Ishikawa (cell line): Measurements from ENCODE around the gene MRTFB.

Source experiments
- CEBPB ChIP-seq: IDR thresholded peaks from 2 replicates; pipeline ENCODE4 v1.6.1; 2012
- CREB1 ChIP-seq: IDR thresholded peaks from 2 replicates; pipeline ENCODE4 v1.6.1; 2012; ENCODE audit warnings: low read depth
- EGR1 ChIP-seq: IDR thresholded peaks from 2 replicates; pipeline ENCODE4 v1.6.1; 2012
- EP300 ChIP-seq: IDR thresholded peaks from 2 replicates; pipeline ENCODE4 v1.6.1; 2012; ENCODE audit warnings: borderline replicate concordance
- FOXM1 ChIP-seq: IDR thresholded peaks from 2 replicates; pipeline ENCODE4 v1.6.1; 2012; ENCODE audit warnings: low read depth, borderline replicate concordance
- NFIC ChIP-seq: IDR thresholded peaks from 2 replicates; pipeline ENCODE4 v1.6.1; 2012
- RAD21 ChIP-seq: IDR thresholded peaks from 2 replicates; pipeline ENCODE4 v1.6.1; 2012; ENCODE audit warnings: low read depth
- TAF1 ChIP-seq: IDR thresholded peaks from 2 replicates; pipeline ENCODE4 v1.6.1; 2012; ENCODE audit warnings: low read depth, mild to moderate bottlenecking
- TCF12 ChIP-seq: IDR thresholded peaks from 2 replicates; pipeline ENCODE4 v1.6.1; 2012; ENCODE audit warnings: low read depth
- TEAD4 ChIP-seq: IDR thresholded peaks from 2 replicates; pipeline ENCODE4 v1.6.1; 2012
- YY1 ChIP-seq: IDR thresholded peaks from 2 replicates; pipeline ENCODE4 v1.6.1; 2012; ENCODE audit warnings: low read depth
- ZBTB7A ChIP-seq: IDR thresholded peaks from 2 replicates; pipeline ENCODE4 v1.6.1; 2012; ENCODE audit warnings: low read depth
- TF ChIP-seq, protein P1 (sequence below): IDR thresholded peaks from 2 replicates; pipeline ENCODE4 v1.6.1; 2012; ENCODE audit warnings: low read depth, mild to moderate bottlenecking
- TF ChIP-seq, protein P2 (sequence below): IDR thresholded peaks from 2 replicates; pipeline ENCODE4 v1.6.1; 2012
- TF ChIP-seq, protein P3 (sequence below): IDR thresholded peaks from 2 replicates; pipeline ENCODE4 v1.6.1; 2012

Gene MRTFB

DNA sequence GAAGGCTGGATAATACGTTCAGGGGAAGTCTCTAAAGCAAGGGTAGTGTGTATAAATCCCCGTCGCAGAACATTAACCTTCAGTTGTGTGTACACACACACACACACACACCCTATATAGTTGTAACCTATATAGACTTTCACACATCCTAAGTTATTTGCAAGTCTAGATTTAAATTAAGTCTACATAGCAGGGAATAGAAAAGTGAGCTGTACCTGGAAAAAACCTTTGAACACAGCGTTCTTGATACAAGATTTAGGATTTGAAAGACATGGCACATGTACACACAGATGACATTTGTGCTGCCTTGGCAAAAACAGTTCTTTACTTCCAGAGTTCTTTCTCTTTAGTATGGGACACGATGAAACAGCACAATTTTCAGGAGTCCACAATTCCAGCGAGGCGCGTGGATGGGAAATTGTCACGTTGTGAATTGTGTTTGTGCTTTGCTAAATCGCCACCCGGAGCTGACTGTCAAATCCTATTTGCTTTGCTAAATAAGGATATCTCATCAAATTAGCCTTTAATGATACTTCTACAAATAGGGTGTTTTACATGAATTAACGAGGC, 233.9 kb downstream of the MRTFB start:
- TF ChIP-seq RAD21 (no peak), TAF1 (no peak), ZBTB7A (no peak), CEBPB (no peak)
- TF ChIP-seq, protein P1, sequence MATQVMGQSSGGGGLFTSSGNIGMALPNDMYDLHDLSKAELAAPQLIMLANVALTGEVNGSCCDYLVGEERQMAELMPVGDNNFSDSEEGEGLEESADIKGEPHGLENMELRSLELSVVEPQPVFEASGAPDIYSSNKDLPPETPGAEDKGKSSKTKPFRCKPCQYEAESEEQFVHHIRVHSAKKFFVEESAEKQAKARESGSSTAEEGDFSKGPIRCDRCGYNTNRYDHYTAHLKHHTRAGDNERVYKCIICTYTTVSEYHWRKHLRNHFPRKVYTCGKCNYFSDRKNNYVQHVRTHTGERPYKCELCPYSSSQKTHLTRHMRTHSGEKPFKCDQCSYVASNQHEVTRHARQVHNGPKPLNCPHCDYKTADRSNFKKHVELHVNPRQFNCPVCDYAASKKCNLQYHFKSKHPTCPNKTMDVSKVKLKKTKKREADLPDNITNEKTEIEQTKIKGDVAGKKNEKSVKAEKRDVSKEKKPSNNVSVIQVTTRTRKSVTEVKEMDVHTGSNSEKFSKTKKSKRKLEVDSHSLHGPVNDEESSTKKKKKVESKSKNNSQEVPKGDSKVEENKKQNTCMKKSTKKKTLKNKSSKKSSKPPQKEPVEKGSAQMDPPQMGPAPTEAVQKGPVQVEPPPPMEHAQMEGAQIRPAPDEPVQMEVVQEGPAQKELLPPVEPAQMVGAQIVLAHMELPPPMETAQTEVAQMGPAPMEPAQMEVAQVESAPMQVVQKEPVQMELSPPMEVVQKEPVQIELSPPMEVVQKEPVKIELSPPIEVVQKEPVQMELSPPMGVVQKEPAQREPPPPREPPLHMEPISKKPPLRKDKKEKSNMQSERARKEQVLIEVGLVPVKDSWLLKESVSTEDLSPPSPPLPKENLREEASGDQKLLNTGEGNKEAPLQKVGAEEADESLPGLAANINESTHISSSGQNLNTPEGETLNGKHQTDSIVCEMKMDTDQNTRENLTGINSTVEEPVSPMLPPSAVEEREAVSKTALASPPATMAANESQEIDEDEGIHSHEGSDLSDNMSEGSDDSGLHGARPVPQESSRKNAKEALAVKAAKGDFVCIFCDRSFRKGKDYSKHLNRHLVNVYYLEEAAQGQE = no peak

DNA sequence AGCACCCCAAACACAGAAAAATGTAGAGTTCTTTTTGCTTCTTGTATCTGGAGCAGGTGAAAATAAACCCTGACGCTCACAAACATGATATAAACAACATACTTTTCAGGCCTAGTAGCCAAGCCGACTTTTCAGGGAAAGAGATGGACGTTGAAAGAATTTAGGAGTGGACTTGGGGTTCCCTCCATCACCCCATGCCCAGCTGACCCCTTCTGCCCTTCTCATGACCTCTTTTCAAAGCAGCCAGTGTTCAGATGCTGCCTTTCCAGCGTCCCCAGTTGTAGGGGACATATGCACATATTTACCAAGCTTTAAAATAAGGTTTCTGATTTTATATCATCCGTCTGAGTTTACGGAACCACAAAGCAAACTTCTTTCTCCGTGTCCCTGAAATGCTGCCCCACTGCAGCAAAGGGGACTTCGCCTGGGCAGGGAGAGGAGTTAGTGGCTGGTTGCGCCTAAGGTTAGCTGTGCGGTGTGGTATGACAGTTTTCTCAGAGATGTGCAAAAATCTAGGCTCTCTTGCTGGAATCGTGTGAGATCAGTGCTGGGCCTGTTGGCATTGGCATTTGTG, 235.5 kb downstream of the MRTFB start:
- TF ChIP-seq CREB1 (no peak), ZBTB7A (no peak), FOXM1 (no peak), TEAD4 (no peak)
- TF ChIP-seq, protein P2, sequence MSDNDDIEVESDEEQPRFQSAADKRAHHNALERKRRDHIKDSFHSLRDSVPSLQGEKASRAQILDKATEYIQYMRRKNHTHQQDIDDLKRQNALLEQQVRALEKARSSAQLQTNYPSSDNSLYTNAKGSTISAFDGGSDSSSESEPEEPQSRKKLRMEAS = no peak
- TF ChIP-seq, protein P1 = no peak

DNA sequence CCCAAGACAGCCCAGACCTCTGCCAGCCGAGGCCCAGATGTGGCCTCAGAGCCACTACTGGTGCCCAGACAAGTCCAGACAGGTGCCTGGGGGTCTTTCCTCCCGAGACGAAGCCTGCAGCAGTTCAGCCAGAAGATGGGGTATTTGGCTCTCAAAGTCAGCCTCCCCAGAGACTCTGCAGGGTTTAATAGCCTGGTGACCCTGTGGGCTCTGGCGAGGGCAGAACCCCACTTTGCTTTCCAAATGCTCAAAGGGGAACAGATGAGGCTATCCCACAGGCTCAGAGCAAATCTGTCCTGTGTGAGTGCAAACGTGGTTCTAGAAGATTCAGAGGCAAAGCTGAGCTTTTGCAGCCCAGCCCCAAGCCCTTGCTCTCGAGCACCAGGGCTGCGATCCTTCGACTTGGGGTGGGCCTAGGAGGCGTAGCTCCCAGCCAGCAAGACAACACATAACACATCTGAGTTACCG, 236.0 kb downstream of the MRTFB start:
- TF ChIP-seq FOXM1 (no peak), RAD21 (no peak), TCF12 (no peak), TEAD4 (no peak), YY1 (no peak), NFIC (no peak), ZBTB7A (no peak), CEBPB (no peak), EP300 (no peak), CREB1 (no peak), TAF1 (no peak), EGR1 (no peak)
- TF ChIP-seq, protein P3, sequence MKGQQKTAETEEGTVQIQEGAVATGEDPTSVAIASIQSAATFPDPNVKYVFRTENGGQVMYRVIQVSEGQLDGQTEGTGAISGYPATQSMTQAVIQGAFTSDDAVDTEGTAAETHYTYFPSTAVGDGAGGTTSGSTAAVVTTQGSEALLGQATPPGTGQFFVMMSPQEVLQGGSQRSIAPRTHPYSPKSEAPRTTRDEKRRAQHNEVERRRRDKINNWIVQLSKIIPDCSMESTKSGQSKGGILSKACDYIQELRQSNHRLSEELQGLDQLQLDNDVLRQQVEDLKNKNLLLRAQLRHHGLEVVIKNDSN = no peak
- TF ChIP-seq, protein P1 = no peak
- TF ChIP-seq, protein P2 = no peak

DNA sequence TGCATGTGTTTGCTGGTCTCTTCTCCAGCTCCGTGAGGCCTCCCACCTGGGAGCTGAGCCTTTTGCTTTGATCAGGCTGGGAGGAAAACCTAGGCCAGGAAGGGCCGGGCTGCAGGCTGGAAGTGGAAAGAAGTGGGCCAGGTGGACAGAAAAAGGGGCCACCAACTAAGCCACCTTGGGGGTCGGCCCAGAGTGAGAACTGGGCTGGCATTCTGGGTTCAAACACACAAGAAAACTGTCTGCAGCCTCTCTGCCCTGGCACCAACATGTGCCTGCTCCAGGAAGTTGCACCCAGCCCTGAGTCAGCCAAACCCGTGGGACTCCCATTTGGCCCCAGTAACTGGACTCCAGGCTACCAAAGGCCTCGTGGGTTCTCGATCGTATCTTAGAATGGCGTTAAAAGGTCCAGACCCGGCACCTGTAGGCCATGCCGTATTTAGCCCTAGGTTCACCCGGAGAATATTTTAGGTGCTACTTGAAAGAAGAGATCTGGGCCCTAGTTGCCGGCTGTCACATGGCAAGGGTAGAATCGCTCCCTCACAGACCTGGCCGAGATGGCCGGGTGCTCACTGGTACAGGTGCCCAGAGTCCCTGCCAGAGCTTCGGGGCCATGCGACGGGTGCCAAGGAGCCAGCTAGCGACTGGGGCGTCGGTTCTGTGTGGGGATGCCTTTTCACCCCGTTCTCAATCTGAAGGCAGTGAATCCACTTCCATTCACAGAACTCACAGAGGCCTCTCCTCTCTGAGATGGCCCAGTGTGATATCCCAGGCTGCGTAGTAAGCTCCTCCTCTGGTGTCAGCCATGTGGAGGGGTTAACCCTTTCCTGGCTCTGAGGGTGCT, 236.6 kb downstream of the MRTFB start:
- TF ChIP-seq CEBPB = no peak
- TF ChIP-seq, protein P3 = no peak
- TF ChIP-seq EGR1 = no peak
- no peak for TF ChIP-seq CREB1
- no peak for TF ChIP-seq YY1
- no peak for TF ChIP-seq TEAD4
- TF ChIP-seq FOXM1 = no peak
- no peak for TF ChIP-seq TAF1
- TF ChIP-seq EP300 = no peak
- no peak for TF ChIP-seq RAD21
- TF ChIP-seq, protein P2 = no peak
- TF ChIP-seq, protein P1 = no peak
- TF ChIP-seq ZBTB7A = no peak
- no peak for TF ChIP-seq NFIC
- no peak for TF ChIP-seq TCF12
